ENCODE measurements around the gene SNX17. TPM values are rescaled to one million over a fixed set of nuclear protein-coding genes. Genes with fewer than 3 reads are reported as not detected.

SNX17 gene
- total and polyA plus RNA-seq, 2 of the 13 experiments (the other 11 are each of a cell fraction or from before 2014, with no cell fraction given), result 75.0 to 109 TPM

DNA sequence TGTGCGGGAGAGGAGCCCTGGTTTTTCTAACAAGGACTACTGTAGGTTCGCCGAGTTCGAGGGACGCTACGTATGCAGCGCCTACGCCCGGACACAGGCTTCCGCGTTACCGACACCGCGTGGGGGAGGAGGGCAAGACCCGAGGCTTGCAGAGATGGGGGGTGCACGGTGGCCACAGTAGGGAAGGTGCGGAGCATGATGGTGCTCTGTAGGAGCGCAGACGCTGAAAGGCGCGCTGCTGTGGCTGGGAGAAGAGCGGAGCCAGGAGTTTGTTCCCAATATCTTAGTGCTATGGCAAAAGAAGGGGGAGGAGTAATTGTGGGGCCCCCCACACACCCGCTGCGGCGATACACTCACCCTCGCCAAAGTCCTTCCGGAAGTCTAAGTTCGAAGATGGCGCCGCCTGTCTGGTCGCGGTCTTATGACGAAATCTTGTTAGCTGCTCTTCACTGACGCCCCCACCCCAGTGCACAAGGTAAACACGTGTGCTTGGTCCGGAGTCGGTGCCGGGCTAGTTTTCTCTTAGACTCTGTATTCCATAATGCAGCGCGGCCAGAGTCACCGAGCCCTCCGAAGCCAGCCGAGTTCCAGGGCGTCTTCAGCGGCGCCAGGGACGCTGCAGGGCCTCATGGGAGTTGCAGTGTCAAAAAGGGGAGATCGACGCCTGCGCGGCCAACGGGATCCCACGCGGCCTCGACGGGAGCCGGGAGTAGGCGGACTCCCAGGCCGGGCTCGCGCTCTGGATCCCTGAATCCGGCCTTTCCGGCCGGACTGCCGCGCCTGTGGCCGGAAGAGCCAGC, 13.8 kb upstream of the SNX17 start, which contains the start of gene GTF3C2 (continued):
- TF ChIP-seq, protein P1, sequence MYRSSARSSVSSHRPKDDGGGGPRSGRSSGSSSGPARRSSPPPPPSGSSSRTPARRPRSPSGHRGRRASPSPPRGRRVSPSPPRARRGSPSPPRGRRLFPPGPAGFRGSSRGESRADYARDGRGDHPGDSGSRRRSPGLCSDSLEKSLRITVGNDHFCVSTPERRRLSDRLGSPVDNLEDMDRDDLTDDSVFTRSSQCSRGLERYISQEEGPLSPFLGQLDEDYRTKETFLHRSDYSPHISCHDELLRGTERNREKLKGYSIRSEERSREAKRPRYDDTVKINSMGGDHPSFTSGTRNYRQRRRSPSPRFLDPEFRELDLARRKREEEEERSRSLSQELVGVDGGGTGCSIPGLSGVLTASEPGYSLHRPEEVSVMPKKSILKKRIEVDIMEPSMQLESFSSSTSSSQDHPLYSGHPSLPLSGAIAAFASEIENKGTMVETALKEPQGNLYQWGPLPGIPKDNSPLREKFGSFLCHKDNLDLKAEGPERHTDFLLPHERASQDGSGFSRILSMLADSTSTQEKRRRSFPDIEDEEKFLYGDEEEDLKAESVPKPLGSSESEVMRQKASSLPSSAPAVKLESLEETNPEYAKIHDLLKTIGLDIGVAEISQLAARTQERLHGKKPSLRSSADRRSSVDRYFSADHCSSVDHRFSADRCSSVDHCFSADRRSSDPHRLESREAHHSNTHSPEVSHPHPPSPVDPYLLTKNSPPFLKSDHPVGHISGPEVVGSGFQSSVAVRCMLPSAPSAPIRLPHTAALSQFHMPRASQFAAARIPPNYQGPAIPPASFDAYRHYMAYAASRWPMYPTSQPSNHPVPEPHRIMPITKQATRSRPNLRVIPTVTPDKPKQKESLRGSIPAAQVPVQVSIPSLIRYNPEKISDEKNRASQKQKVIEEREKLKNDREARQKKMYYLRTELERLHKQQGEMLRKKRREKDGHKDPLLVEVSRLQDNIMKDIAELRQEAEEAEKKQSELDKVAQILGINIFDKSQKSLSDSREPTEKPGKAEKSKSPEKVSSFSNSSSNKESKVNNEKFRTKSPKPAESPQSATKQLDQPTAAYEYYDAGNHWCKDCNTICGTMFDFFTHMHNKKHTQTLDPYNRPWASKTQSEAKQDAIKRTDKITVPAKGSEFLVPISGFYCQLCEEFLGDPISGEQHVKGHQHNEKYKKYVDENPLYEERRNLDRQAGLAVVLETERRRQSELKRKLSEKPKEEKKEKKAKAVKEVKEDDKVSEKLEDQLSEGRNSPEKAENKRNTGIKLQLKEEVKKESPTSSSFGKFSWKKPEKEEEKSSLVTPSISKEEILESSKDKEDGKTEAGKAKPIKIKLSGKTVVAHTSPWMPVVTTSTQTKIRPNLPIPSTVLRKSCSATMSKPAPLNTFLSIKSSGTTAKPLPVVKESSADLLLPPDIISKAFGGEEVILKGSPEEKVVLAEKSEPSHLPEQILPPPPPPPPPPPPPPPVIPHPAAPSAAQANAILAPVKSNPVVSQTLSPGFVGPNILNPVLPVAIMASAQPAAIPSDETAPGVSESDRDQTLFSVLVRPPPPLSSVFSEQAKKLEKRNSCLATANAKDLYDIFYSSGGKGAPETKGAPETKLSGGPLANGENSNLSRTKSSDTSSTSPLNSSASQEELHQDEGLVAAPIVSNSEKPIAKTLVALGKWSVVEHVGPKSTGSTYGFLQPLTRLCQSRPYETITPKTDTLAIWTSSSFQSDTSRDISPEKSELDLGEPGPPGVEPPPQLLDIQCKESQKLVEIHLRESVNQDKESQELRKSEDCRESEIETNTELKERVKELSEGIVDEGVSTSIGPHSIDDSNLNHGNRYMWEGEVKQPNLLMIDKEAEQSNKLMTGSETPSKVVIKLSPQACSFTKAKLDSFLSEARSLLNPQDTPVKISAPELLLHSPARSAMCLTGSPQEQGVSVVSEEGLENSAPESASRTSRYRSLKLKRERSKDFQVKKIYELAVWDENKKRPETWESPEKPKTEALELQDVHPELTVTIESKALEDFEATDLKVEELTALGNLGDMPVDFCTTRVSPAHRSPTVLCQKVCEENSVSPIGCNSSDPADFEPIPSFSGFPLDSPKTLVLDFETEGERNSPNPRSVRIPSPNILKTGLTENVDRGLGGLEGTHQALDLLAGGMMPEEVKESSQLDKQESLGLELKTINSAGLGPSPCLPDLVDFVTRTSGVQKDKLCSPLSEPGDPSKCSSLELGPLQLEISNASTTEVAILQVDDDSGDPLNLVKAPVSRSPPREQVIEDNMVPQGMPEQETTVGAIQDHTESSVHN (CRISPR knock-in tag; IDR thresholded peaks at IDR 0.05), result peak; percentile 7; the same call in 1 of the 2 replicates
- TF ChIP-seq TSC22D2 (CRISPR knock-in tag; IDR thresholded peaks at IDR 0.05; ENCODE audit: borderline replicate concordance) (no peak; the same call in 1 of the 2 replicates), NFE2L2 (IDR thresholded peaks at IDR 0.05; ENCODE audit: low read length) (no peak), MAFK (conservative IDR thresholded peaks at IDR 0.05 in 1 of 2, IDR thresholded peaks at IDR 0.05 in 1 of 2; ENCODE audit: low read length in 2 of 2) (no peak), CBFB (CRISPR knock-in tag; IDR thresholded peaks at IDR 0.05) (peak; percentile 74), CHD4 (IDR thresholded peaks at IDR 0.05; ENCODE audit: borderline replicate concordance, low read length) (no peak; the same call in 1 of the 2 replicates), MBD4 (IDR thresholded peaks at IDR 0.05; ENCODE audit: borderline replicate concordance, low read length) (no peak), SETDB1 (CRISPR knock-in tag; IDR thresholded peaks at IDR 0.05; ENCODE audit: borderline replicate concordance) (no peak), NBN (conservative IDR thresholded peaks at IDR 0.05) (no peak), HNF1B (CRISPR knock-in tag; IDR thresholded peaks at IDR 0.05) (peak; percentile 84), ZNF614 (CRISPR knock-in tag; IDR thresholded peaks at IDR 0.05; ENCODE audit: borderline replicate concordance) (no peak), HOXA3 (CRISPR knock-in tag; IDR thresholded peaks at IDR 0.05) (peak; percentile 98), ZNF333 (CRISPR knock-in tag; IDR thresholded peaks at IDR 0.05; ENCODE audit: borderline replicate concordance) (peak; percentile 89), PPARG (CRISPR knock-in tag; conservative IDR thresholded peaks at IDR 0.05) (no peak; the same call in 1 of the 2 replicates), ZSCAN30 (CRISPR knock-in tag; IDR thresholded peaks at IDR 0.05) (no peak), DNMT3B (CRISPR knock-in tag; conservative IDR thresholded peaks at IDR 0.05) (peak; percentile 95), ZNF75D (CRISPR knock-in tag; IDR thresholded peaks at IDR 0.05; ENCODE audit: borderline replicate concordance) (0 out of 2 replicates have a peak, but pooled peaks have one; percentile 8), KLF12 (CRISPR knock-in tag; IDR thresholded peaks at IDR 0.05; ENCODE audit: borderline replicate concordance) (0 out of 2 replicates have a peak, but pooled peaks have one; percentile 59), ZNF883 (CRISPR knock-in tag; IDR thresholded peaks at IDR 0.05; ENCODE audit: not compliant biosample characterization) (peak; percentile 3), SKI (IDR thresholded peaks at IDR 0.05; ENCODE audit: partially characterized antibody) (peak; percentile 69), ZNF569 (CRISPR knock-in tag; IDR thresholded peaks at IDR 0.05; ENCODE audit: borderline replicate concordance) (no peak)

Measured in HepG2 (cell line).